ENCODE data around the gene TSC2.

Gene TSC2

DNA sequence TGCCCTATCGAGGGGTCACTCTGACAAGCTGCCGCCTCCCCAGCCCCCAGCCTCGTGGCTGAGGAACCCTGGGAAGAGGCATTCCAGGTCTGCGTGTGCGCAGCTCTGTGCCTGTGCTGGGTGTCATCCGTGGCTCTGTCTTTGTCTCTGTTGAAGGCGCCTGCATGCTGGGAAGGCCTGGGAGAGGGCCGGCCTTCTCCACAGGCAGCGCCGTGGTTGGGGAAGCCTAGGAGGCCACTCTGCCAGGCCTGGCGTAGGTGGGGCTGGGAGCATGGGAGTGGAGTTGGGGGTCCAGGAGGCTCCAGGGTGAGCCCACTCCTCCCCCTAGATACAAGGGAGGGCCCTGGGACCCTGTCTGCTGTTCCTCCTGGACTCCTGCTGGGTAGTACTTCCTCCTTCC is 17.7 kb upstream of the TSC2 start:
- in situ Hi-C loops (cut with HindIII; ENCODE audit: low sequenced_read_pairs) = loop anchor here (10.0 kb wide), 1 partner anchor 475 kb away; no protein-coding TSS in a partner anchor

DNA sequence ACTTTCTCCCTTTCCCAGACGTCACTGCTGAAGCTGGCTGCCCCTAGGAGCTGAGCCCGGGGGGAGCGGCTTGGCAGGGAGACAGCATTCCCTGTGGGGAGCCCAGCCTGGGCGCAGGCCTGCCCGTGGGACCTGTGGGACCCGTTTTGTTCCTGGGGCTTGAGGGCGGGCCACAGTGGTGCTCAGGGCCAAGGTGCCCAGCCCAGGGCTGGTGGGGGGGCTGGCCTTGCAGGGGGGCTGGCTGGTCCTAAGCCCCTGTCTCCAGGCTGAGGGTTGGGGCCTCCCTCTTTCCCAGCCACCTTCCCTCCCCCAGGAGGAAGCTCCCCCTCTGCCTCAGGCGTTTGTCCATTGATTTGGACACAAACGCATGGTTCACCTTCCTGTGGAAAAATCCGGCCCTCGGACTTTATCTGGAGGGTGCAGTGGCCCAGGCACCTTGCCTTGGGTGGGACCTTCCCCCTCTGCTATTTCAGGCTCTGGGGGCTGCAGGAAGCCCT is 16.7 kb upstream of the TSC2 start:
- in situ Hi-C loops (cut with HindIII; ENCODE audit: low sequenced_read_pairs) = loop anchor here (10.0 kb wide), 1 partner anchor 474 kb away; no protein-coding TSS in a partner anchor

DNA sequence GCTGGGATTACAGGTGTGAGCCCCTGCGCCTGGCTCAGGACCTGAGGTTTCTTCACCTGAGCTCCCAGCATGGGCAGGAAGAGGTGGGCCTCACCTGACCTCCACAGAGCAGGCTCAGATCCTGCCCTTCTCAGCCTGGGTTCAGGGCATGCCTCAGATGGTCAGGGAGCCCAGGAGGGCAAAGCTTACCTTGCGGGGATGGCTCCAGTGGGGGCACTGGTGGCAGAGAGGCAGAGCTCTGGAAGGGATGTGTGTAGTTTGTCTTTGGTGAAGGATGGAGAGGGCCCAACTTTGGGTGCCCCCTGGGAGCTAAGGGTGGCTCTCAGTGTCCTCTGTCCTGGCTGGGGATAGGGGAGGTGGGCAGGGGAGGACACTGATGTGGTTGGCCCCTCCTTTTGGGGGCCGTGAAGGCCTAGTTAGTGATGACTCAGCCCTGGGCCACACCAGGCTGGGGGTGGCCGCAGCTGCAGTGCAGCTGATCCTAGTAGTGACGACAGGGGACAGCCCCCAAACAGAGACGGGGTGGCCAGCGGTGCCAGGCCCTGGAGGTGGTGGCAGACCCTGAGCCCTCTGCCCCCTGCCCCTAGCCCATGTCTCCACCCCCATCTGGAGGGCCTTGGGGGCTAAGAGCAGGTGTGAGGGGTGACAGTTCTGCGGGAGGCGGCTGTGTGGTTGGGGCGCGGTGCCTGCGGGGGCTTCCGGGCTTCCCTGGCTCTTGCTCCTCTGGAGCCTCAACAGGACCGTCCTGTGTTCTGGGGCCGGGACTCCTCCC is 15.3 kb upstream of the TSC2 start:
- in situ Hi-C loops (cut with HindIII; ENCODE audit: low sequenced_read_pairs) = loop anchor here (10.0 kb wide), 1 partner anchor 472 kb away; no protein-coding TSS in a partner anchor

DNA sequence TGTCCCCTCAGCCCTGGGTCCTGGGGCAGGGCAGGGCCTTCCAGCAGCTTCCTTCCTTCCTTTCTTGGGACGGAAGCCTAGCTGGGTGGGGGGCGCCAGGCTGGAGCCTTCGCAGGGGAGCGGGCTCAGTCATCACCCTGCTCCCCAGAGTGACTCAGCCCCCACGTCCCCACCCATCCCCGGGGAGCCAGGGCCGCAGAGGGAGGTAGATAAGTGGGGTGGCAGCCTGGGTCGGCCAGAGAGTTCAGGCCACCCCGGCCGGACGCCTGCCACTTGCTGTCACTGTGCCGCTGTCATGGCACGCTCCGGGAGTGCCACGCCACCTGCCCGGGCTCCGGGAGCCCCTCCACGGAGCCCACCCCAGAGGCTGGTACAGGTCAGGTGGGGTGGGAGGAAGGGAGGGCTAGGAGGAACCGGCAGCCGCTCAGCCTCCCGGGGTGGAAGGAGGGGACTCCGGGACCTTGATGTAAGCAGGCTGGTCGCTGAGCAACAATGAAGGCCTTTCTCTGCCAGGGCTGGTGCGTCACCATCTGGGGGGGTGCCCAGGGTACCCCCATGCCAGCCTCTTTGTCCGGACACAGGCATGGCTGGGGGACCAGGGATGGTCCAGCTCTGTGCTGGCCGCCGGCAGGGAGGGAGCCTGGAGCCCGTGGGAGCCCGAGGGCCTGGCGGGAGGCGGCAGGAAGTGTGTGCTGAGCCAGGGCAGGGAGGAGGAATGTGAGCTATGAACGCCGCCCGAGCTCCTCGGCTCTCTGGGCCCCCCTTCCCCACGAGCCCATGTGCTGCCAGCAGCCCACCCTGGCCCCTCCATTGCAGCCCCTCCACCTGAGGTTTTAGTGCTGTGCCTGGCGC is 14.5 kb upstream of the TSC2 start:
- in situ Hi-C loops (cut with HindIII; ENCODE audit: low sequenced_read_pairs) = loop anchor here (10.0 kb wide), 1 partner anchor 472 kb away; no protein-coding TSS in a partner anchor

DNA sequence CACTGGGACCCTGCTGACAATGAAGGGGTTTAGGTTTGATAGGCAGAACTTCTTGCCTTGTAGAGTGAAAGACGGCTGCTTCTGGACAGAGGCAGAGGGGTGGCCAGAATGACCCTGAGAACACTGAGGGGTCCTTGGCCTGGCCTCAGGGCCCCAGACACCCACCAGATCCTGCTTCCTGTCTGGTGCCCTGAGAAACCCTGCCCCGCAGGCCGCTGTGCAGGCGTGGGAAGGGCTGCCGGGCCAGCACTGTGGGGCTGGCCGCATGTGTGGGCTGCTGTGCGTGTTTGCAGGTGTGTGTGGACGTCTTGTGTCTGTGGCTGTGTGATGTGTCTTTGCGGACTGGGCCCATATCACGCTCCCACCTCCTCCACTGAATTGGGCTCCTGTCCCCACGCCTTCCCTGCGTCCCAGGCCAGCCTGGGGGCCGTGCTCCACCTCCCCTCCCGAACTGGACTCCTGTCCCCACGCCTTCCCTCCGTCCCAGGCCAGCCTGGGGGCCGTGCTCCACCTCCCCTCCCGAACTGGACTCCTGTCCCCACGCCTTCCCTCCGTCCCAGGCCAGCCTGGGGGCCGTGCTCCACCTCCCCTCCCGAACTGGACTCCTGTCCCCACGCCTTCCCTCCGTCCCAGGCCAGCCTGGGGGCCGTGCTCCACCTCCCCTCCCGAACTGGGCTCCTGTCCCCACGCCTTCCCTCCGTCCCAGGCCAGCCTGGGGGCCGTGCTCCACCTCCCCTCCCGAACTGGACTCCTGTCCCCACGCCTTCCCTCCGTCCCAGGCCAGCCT is 13.7 kb upstream of the TSC2 start:
- in situ Hi-C loops (cut with HindIII; ENCODE audit: low sequenced_read_pairs) = loop anchor here (10.0 kb wide), 1 partner anchor 471 kb away; no protein-coding TSS in a partner anchor

DNA sequence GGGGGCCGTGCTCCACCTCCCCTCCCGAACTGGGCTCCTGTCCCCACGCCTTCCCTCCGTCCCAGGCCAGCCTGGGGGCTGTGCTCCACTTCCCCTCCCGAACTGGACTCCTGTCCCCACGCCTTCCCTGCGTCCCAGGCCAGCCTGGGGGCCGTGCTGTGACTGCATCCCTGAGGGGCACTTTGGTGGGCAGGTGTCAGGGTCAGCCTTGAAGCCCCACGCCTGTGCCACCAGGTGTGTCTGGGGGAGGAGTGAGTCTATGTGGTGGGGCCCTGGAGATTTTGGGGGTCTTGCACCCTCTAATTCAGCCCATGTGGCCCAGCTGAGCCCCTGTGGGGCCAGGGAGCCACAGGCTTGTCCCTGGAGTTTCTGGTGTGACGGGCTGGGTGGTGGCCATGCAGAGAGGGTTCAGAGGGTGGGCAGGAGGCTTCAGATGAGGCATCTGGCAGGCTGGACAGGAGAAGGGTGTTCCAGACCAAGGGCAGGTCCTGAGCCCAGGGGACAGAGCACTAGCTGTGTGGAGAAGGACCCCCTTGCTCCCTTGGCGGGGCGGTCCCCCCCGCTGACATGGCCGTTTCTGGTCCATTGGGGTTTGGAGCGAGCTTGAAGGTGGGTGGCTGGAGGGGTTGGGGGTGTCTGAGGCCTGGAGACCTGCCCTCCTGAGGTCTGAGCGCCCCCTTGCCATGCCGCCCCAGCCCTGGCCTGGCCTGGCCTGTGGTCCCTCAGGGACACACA is 12.9 kb upstream of the TSC2 start:
- in situ Hi-C loops (cut with HindIII; ENCODE audit: low sequenced_read_pairs) = loop anchor here (5.0 to 10.0 kb wide), 4 partner anchors 42 to 470 kb away; partner anchors contain the start of gene RNF151

DNA sequence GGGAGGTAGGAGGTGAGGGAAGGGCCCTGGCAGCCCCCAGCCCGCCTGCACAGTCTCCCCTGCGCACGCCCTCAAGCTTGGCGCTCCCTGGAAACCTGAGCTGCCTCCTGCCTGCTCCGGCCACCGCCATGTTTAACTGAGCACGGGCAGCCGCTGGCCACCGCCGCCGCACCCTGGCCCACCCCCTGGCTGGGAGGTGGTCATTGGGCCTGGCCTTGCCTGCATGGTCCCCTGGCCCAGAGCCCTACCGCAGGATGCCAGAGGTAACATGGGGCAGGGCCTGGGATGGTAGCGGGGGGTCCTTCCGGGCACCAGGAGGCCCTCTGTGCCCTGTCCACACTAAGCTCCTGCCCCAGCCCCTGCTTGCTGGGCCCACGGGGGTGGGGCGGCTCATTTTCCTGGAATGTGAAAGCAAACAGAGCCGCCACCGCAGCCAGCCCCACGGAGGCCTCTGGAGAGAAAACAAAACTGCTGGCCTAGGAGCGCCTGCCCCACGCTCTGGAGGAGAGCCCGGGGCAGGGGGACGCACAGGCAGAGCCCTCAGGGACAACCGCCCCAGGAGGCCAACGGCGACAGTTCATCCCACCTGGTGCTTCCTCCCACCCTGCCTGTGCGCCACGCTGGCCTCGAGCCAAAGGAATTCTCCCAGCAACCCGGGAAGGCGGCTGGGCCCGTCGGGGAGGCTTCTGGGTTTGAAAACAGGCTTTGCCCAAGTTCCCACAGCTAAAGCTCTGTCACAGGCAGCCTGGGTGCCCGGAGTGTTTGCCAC is 12.2 kb upstream of the TSC2 start:
- in situ Hi-C loops (cut with HindIII; ENCODE audit: low sequenced_read_pairs) = loop anchor here (5.0 to 10.0 kb wide), 4 partner anchors 42 to 469 kb away; partner anchors contain the start of gene RNF151

DNA sequence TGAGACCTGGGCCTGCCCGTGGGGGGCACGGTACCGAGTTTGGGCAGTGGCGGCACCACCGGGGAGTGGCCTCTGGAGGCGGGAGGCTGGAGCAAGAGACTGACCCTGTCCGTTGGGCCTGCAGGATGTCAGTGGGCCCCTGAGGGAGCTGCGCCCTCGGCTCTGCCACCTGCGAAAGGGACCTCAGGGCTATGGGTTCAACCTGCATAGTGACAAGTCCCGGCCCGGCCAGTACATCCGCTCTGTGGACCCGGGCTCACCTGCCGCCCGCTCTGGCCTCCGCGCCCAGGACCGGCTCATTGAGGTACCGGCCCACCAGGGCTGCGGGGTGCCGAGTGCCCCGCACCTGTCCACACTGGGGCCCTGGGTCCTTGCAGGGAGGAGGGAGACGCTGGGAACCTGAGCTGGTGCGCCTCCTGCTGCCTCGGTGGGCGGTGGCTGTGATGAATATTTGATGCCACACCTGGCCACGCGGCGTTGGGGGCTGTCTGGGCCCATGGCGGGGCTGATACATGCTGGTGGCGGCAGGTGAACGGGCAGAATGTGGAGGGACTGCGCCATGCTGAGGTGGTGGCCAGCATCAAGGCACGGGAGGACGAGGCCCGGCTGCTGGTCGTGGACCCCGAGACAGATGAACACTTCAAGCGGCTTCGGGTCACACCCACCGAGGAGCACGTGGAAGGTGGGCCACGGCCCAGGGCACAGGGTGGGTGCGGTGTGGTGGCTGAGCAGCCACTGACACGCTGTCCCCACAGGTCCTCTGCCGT is 11.4 kb upstream of the TSC2 start:
- in situ Hi-C loops (cut with HindIII; ENCODE audit: low sequenced_read_pairs) = loop anchor here (5.0 to 10.0 kb wide), 4 partner anchors 41 to 468 kb away; partner anchors contain the start of gene RNF151

DNA sequence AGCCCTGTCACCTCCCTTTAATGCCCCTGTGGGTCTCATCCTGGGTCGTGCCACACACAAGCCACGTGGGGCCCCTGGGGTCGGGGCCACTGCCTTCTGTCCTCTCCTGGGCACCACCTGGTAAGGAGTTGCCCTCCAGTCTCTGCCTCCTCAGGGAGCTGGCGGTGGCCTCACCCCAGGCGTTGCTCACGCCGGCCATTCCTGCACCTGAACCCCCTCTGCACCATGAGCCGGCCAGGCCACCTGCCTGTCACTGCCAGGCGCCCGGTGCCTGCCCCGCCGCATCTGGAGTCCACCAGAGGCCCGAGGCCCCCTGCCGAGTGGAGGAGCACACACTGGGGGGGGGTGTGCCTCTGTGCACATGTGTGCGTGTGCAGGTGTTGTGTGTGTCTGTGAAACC is 10.7 kb upstream of the TSC2 start:
- in situ Hi-C loops (cut with HindIII; ENCODE audit: low sequenced_read_pairs) = loop anchor here (5.0 to 10.0 kb wide), 4 partner anchors 40 to 468 kb away; partner anchors contain the start of gene RNF151

DNA sequence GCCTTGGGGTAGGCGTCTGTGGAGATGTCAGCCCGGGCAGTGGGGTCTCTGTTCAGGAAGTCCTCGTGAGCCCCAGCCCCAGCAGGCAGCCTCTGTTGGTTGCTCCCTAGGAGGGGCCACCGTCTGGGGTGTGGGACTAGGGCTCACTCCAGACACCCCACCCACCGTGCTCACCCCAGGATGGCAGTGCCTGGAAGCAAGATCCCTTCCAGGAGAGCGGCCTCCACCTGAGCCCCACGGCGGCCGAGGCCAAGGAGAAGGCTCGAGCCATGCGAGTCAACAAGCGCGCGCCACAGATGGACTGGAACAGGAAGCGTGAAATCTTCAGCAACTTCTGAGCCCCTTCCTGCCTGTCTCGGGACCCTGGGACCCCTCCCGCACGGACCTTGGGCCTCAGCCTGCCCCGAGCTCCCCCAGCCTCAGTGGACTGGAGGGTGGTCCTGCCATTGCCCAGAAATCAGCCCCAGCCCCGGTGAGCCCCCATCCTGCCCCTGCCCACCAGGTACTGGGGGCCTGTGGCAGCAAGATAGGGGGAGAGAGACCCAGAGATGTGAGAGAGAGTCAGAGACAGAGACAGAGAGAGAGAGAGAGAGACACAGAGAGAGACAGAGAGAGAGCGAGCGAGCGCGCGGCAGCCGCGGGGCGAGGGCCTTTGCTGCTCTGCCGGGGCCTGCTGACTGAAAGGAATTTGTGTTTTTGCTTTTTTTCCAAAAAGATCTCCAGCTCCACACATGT is 10.0 kb upstream of the TSC2 start:
- in situ Hi-C loops (cut with HindIII; ENCODE audit: low sequenced_read_pairs) = loop anchor here (5.0 to 10.0 kb wide), 4 partner anchors 39 to 467 kb away; partner anchors contain the start of gene RNF151

DNA sequence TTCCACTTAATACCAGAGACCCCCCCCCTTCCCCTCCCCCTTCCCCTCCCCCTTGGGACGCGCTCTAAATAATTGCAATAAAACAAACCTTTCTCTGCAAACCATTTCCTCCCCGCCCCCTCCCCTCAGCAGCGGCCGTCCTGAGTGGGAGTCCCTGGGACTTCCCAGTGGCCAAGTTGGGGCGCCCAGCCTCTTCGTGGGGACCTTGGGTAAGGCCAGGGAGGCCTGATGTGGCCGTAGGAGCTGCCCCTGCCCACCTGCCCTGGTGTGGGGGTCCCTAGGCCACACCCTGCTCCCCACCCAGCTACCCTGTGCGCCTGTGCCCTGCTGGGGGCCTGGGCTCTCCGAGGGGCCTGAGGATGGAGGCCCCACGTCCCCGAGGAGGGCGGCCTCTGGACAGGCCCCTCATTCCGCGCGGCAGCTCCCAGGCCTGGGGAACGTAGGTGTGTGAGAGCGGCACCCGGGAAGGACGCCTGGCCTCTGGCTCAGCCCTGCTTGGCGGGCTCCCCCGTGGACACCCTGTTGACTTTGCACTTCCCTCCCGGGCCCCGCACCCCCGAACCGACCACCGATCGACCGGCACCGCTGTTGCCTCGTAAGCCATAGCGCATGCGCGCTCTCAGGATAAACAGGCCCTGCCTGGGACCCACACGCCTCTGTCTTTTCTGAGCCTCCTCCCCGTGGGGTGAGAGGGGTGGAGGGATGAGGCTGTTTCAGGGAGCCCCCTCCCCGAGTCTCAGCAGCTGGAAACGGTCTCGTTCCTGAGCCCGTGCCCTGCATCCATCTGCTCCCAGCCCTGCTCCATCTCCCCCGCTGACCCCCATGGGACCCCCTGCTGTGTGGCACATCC is 9.2 kb upstream of the TSC2 start:
- in situ Hi-C loops (cut with HindIII; ENCODE audit: low sequenced_read_pairs) = loop anchor here (5.0 to 10.0 kb wide), 4 partner anchors 39 to 466 kb away; partner anchors contain the start of gene RNF151

DNA sequence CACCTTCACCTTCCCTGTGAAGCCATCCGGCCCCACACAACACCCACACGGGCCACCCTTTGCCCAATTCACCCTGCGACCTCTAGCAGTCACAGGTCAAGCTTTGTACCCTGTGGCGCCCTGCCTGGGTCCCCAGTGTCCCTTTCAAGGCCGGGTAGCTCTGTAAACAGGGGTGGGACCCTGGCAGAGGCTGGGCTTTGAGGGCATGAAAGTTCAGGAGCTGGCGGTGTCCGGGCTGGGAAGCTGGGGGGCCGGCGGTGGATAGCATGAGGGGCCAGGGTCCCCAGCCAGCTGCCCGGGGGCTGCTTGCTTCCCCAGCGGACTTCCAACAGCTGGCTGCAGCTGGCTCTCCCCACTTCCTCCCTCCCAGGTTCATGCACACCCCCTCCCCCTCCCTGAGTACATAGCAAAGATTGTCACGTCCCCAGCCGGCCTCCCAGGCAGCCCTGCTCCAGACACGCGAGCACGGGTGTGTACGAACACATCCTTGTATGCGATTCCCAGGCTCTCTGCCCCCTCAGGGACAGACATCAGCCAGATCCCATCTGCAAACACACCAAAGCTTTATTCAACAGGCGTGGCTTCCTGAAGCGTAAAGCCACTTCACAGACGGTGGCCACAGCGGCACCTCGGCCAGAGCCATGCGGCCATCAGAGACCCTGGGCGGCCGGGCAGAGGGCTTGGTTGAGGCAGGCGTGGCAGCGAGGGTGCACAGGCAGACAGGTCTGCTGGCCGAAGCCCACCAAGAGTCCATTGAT is 8.3 kb upstream of the TSC2 start:
- in situ Hi-C loops (cut with HindIII; ENCODE audit: low sequenced_read_pairs) = loop anchor here (5.0 to 10.0 kb wide), 4 partner anchors 38 to 465 kb away; partner anchors contain the start of gene RNF151

DNA sequence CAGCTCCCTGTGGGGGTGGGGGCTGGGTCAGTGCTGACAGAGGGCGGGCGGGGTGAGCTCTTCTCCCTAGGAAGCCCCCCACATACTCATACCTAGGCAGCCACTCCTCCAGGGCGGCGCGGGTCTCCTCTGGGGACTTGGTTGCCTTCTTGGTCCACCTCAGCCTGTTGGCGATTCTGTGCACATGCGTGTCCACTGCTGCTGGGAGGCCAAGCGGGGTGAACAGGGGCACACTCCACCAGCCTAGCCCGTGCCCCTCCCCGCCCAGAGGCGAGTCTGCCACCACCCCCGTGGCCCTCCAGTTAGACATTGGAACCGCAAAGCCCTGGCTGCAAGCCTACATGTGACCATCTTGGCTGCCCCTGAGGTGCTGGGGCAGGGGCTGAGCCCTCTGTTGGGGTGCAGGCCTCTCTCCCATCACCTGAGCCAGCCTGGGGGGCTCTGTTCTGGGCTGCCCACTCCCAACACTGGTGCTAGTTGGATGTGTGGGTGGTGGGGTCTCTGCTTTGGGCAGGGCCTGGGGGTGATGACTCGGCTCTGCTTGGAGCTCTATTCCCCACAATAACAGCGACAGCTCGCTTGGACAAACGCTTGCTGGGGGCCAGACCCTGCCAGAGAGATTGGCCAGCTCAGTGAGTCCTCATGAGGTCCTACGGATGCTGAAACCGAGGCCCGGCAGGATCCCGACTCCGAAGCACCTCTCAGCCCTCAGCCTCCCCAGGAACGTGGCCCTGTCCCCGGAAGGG is 7.6 kb upstream of the TSC2 start:
- in situ Hi-C loops (cut with HindIII; ENCODE audit: low sequenced_read_pairs) = no loop called here

DNA sequence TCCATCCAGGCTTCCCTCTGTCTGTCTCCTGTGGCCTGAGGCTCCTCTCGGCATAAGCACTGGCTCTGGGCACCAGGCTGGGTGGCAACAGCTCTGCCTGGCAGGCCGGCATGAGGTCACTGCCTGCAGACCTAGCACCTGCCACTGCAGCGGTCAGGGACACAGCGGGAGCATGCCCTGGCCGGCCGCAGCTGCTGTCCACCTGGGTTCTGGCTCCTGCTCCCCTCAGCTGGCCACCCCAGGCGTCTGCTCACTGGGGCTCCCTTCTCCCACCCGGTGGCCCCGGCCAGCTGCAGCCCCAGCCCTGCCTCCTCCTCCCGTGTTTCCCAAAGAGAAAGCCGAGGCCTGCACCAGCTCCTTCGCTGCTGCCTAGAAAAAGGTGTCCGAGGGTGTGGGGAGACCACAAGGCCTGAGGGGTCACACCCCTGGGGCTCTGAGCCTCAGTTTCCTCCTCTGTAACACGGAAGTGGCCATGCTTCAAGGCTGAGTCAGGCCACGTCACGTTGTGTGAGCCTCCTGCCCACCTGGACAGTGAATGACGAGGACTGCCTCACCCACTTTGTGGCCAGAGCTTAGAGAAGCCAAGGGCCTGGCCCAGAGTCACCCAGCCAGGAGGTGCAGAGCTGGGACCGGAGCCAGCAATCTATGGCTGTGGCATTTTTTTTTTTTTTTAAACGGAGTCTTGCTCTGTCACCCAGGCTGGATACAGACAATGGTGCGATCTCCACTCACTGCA is 6.8 kb upstream of the TSC2 start:
- in situ Hi-C loops (cut with HindIII; ENCODE audit: low sequenced_read_pairs) = no loop called here
